NCI-H1694 (cell line): ENCODE data around the gene MED15.
"Not testable (repeated sequence)": the region's sequence is repeated elsewhere in the genome, so short reads cannot be mapped to it uniquely, and the experiment has no call there.

Experiments
- DNase-seq: peaks from one replicate; lab custom pipeline; 2025; lab: John Stamatoyannopoulos, UW

The MED15 gene

DNA sequence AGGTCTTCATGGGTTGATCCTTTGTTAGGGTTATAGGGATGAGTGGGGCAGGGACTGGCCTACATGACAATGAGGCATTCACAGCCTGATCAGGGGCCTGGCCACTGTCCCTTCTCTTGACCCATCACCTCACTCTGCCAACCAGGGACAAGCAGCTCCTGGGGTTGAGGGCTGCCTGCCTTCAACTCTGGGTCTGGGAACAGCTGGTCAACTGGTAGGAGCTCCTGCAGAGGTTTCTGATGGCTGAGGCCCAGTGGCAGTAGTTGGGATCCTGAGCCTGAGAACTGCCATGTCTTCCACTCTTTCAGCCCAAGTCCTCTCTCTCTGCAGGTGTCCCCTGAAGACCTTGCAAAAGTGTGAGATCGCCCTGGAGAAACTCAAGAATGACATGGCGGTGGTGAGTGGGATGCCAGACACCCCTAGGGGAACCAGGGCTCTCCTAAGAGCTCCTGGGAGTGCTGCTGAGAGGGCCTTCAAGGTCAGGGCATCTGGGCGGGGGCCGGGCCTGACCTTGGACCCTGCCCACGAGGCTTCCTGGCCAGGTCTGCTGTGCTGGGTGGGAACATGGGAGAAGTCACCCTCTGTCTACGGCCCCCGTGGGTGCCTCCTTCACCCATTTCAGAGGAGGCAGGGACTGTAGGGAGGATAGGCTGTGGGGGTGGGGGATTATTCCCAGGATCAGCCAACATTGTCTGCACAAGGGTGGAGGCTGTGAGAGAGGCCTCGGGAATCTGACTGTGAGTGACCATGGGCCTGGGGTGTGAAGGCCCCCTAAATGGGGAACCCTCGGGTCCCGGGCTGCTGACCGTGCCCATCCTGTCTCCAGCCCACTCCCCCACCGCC lies 76.8 kb downstream of the MED15 start:
- no peak for DNase-seq

GRCh38 chr22:20584872-20585638 lies 77.6 kb downstream of the MED15 start:
- no peak for DNase-seq

DNA sequence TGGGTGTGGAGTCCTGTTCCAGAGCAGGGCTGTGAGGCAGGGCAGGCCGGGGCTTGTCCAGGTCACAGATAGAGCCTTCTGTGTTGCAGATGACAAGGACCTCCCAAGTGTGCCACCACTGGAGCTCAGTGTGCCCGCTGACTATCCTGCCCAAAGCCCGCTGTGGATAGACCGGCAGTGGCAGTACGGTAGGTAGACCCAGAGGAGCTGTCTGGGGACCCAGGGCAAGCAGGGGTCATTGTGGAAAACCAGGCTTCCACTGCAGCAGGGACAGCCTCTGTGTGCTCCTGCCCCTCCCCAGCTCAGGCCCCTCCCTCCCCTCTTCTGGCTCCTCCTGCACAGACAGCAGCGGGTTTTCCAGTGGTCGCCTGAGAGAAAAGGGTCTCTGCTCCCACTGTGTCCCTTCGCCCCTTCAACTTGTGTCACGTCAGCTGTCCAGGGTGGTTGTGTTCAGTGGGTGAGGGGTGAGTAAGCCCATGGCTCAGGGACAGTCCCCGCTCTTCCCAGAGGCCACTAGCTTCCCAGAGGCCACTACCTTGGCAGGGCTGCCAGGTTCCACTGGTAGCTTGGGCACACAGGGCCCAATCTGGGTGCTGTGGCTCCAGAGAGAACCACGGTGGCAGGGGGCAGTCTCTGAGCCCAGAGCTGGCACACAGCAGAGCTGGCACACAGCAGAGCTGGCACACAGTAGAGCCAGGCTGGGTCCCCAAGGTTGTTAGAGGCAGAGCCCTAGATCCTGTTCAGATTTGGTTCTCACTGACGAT lies 78.4 kb downstream of the MED15 start:
- no peak for DNase-seq

DNA sequence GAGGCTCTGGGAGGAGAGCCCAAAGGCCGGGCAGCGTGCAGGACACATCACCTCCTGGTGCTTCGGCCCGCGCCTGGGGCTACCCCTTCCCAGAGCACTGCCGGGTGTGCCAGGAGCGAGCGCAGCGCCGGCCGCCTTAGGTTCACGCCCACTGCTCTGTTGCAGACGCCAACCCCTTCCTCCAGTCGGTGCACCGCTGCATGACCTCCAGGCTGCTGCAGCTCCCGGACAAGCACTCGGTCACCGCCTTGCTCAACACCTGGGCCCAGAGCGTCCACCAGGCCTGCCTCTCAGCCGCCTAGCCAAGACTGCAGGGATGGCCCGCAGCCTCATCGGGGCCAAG lies 79.0 kb downstream of the MED15 start:
- DNase-seq = no peak

- DNase-seq = no peak
Observed at GRCh38 chr22:20587206-20587958, 80.0 kb downstream of the MED15 start.

DNA sequence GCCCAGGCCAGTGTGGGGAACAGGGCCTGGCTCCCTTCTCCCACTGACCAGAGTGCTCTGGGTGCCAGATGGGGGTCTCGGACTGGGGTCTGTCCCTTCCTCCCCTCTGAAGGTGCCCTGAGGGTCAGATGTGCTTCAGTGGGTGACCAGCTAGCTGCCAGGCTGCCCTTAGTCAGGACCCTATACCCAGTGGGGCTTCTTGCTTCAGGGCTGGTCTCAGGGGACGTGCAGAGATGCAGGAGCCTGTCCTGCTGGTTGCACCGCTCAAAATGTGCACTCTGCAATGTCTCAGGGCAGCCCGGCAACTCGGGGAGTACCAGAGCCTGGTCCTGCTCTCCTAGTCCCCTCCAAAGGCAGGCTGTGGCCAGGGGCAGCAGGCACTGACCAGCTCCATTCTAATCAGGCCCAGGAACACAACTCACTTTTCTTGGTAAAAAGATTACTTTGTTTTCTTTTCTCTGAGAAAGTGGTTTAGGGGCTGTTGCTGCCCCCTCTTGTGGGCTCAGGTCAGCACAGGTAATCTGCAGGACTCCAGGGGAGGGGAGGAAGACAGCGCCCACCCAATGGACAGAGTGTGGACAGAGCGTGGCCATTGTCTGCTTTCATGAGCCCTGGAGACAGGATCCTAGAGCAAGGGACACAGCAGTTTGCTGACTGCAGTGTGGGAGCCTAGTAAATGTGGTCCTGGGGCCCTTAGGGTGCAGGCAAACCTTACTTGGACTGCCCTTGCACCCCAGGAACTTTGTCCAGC lies 80.9 kb downstream of the MED15 start:
- DNase-seq = no peak

- DNase-seq = no peak
Observed at GRCh38 chr22:20588843-20589581, 81.6 kb downstream of the MED15 start.

- DNase-seq = no peak
Observed at GRCh38 chr22:20589614-20590476, 82.4 kb downstream of the MED15 start.

DNA sequence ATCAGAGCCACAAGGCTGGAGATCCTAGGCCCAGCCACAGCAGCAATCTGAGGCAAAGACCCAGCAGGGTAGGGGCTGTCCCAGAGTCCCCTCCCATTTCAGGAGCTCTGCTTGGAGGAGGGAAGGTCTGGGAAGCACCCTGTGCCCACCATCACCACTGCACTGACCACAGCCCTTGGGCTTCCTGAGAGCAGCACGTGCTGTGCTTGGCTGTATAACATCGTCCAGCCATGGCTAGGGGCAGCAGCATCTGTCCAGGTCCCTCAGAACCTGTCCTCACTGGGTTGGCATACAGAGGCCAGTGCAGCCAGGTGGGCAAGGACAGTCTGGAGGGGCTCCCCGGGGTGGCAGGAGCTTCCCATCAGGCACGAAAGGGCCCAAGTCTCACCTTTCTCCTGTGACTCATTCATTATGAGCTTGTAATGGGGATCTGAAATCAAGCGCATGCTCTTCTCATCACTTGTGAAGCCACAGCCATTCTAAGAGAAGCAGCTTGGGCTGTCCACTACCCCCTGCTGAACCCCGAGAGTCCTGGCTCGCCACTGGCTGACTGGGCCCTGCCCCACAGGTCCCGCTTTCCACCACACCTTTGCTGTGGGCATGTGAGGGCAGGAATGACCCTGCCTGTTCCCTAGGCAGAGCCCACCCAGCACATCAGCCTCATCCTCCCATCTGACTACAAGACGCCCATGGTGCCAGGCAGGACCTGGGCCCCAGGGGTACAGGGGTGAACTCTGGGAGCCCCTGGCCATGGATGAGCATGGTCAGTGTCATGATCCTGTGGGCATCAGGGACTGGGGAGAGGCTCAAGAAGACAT lies 83.3 kb downstream of the MED15 start:
- DNase-seq = no peak

- DNase-seq = no peak
Observed at GRCh38 chr22:20591295-20591645, 83.9 kb downstream of the MED15 start.

GRCh38 chr22:20591660-20592310 lies 84.4 kb downstream of the MED15 start:
- DNase-seq = no peak

DNA sequence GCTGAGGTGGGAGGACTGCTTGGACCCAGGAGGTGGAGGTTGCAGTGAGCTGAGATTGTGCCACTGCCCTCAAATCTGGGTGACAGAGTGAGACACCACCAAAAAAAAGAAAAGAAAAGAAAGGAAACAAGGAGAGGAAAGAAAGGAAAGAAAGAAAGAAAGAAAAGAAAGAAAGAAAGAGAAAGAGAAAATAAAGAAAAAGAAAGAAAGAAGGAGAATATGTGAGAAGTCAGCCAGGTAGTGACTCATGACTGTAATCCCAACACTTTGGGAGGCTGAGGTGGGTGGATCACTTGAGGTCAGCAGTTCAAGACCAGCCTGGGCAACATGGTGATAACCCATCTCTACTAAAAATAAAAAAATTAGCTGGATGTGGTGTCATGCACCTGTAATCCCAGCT lies 86.6 kb downstream of the MED15 start:
- DNase-seq = not testable (repeated sequence)

- not testable (repeated sequence) for DNase-seq
Observed at GRCh38 chr22:20594486-20594885, 87.1 kb downstream of the MED15 start.

GRCh38 chr22:20595461-20595860 lies 88.1 kb downstream of the MED15 start:
- no peak for DNase-seq

DNA sequence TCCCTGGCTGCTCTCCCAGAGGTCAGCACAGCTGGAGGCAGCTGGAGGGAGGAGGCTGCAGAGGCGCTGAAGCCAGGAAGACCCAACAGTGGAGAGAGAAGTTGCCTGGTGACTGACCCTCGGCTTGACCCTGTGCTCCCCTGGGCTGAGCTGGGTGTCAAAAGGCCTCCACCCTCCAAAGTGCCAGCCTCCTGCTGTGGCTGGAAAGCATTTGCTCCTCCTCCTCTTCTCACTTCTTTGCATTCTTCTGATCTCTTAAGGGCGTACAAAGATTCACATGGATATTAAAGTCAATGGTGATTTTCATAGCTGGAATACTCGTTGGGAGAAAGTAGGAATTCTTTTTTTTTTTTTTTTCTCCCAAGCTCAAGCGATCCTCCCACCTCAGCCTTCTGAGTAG lies 91.7 kb downstream of the MED15 start:
- no peak for DNase-seq

- no peak for DNase-seq
Observed at GRCh38 chr22:20600137-20600673, 92.8 kb downstream of the MED15 start.

DNA sequence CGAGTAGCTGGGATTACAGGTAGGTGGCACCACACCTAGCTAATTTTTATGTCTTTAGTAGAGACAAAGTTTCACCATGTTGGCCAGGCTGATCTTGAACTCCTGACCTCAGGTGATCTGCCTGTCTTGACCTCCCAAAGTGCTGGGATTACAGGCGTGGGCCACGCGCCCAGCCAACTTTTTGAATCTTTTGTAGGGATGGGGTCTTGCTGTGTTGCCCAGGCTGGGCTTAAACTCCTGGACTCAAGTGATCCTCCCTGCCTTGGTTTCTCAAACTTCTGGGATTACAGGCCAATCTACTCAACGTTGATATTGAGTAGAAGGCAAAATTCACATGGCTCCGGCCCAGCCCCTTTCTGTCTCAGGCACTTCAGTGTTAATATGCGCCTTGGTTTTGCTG lies 93.9 kb downstream of the MED15 start:
- DNase-seq = no peak

DNA sequence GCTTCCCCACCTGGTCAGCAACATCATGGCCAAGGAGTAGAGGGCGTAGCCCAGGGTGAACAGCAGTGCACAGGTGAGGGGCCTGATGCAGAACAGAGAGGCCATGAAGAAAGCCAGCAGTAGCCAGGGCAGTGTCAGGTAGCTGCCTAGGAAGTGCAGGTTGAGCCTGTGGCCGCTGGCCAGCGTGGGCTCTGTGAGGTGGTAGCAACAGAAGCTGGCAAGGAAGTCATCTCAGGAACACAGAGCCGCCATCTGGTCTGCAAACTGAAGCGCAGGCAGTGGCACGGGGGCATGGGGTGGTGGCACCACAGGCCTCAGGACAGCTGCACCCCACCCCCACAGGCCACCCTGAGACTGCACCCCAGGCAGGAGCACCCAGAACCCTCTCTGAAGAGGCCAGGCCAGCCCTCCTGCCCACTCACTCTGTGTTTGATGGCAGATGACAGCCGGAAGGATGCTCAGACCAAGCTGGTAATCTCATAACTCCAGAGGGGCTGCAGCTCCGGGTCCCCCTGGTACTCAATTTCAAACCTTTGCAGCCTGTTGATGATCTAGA lies 95.3 kb downstream of the MED15 start:
- DNase-seq = peak; percentile 21
